Measurements from ENCODE around the gene PRAC1. TPM values are rescaled to one million over a fixed set of nuclear protein-coding genes. Genes with fewer than 3 reads are reported as not detected.

PRAC1 gene
- total and polyA plus RNA-seq, 8 donors, result not detected

GRCh38 chr17:48704361-48705248, 17.7 kb downstream of the PRAC1 start:
- intact Hi-C loops (cut with DNase I), result no loop called here
- no peak for DNase-seq
- Histone ChIP-seq H3K36me3 (no peaks in the 10 kb centered on the region), H3K9me3 (no peaks in the 10 kb centered on the region), H3K27ac (no peak overlapping the region), H3K27me3 (peaks cover 0 to 16% (median 0%) of the 10 kb centered on the region in 4 donors), H3K4me3 (no peak overlapping the region), H3K4me1 (no peaks in the 10 kb centered on the region)
- TF ChIP-seq CTCF (IDR thresholded peaks at IDR 0.05), result no peak
- no peak for FAIRE-seq
- 59 to 68% methylated on average over 11 of the region's 11 CpGs for WGBS, 2 donors
- ATAC-seq, result no peak

GRCh38 chr17:48701864-48702532, 20.3 kb downstream of the PRAC1 start:
- ATAC-seq (no peak), DNase-seq (no peak), FAIRE-seq (no peak)
- Histone ChIP-seq H3K4me1 (no peaks in the 10 kb centered on the region), H3K9me3 (no peaks in the 10 kb centered on the region), H3K36me3 (no peaks in the 10 kb centered on the region), H3K27me3 (peaks cover 0 to 23% (median 1%) of the 10 kb centered on the region in 4 donors), H3K4me3 (no peak overlapping the region), H3K27ac (no peak overlapping the region)
- intact Hi-C loops (cut with DNase I), result no loop called here
- TF ChIP-seq CTCF (IDR thresholded peaks at IDR 0.05), result no peak
- WGBS, 2 donors, result 82 to 94% methylated on average over 10 of the region's 10 CpGs

- 25 to 27% methylated on average over 1 of the region's 1 CpG for WGBS, 2 donors
- no peak for TF ChIP-seq CTCF (IDR thresholded peaks at IDR 0.05)
- no peak for DNase-seq
- Histone ChIP-seq H3K4me1 (no peaks in the 10 kb centered on the region), H3K4me3 (no peak overlapping the region), H3K27me3 (peaks cover 0 to 20% (median 0%) of the 10 kb centered on the region in 4 donors), H3K27ac (no peak overlapping the region), H3K36me3 (no peaks in the 10 kb centered on the region), H3K9me3 (no peaks in the 10 kb centered on the region)
- intact Hi-C loops (cut with DNase I), result no loop called here
- no peak for FAIRE-seq
- ATAC-seq, result no peak
These were observed 29.1 kb downstream of the PRAC1 start for GRCh38 chr17:48693178-48693577.

- Histone ChIP-seq H3K36me3 (no peaks in the 10 kb centered on the region), H3K4me3 (no peak overlapping the region), H3K4me1 (no peaks in the 10 kb centered on the region), H3K27me3 (peaks cover 0 to 14% (median 0%) of the 10 kb centered on the region in 4 donors), H3K9me3 (no peaks in the 10 kb centered on the region), H3K27ac (no peak overlapping the region)
- 51 to 78% methylated on average over 1 of the region's 1 CpG for WGBS, 2 donors
- FAIRE-seq (no peak), DNase-seq (no peak), ATAC-seq (no peak)
- intact Hi-C loops (cut with DNase I), result no loop called here
- no peak for TF ChIP-seq CTCF (IDR thresholded peaks at IDR 0.05)
These were observed 30.3 kb downstream of the PRAC1 start for GRCh38 chr17:48692049-48692448.

All from pancreas (tissue), 10 donors.